Uterus (tissue), 2 donors: ENCODE measurements around the gene CELSR1.

ENCODE experiments used
- POLR2A ChIP-seq, 2 donors: fragments of 450-650 bp; IDR thresholded peaks; one replicate each; pipeline ENCODE4 v1.6.1; 2016; ENCODE audit warnings: antibody characterized with exemption in 2 of 2, mild to moderate bottlenecking in 1 of 2, moderate library complexity in 1 of 2
- TF ChIP-seq, protein P1 (sequence below), 4 experiments: fragments of 200-600 bp in 2 of 4; fragments of 450-650 bp in 2 of 4; sonication (generic) in 2 of 4; IDR thresholded peaks; one replicate each; pipeline ENCODE4 v1.5.1; 2016 to 2019; ENCODE audit warnings: antibody characterized with exemption in 4 of 4, mild to moderate bottlenecking in 2 of 4, moderate library complexity in 1 of 4

DNA sequence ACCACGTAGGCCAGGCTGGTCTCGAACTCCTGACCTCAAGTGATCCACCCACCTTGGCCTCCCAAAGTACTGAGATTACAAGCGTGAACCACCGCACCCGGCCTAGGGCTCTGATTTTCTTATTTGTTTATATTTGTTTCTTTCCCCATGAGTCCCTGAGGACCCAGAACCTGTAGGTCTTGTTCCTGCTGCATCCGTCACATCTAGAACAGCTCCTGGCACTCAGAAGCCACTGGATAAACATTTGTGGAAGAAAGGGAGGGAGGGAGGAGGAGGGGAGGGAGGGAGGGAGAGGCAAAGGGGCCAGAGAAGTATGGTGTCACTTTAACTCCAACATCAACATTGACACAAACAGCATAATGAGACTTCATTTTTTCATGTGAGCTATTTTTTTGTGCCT is 67.7 kb downstream of the CELSR1 start:
- TF ChIP-seq, protein P1, sequence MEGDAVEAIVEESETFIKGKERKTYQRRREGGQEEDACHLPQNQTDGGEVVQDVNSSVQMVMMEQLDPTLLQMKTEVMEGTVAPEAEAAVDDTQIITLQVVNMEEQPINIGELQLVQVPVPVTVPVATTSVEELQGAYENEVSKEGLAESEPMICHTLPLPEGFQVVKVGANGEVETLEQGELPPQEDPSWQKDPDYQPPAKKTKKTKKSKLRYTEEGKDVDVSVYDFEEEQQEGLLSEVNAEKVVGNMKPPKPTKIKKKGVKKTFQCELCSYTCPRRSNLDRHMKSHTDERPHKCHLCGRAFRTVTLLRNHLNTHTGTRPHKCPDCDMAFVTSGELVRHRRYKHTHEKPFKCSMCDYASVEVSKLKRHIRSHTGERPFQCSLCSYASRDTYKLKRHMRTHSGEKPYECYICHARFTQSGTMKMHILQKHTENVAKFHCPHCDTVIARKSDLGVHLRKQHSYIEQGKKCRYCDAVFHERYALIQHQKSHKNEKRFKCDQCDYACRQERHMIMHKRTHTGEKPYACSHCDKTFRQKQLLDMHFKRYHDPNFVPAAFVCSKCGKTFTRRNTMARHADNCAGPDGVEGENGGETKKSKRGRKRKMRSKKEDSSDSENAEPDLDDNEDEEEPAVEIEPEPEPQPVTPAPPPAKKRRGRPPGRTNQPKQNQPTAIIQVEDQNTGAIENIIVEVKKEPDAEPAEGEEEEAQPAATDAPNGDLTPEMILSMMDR (IDR thresholded peaks at IDR 0.05): no peak
- TF ChIP-seq POLR2A (IDR thresholded peaks at IDR 0.05): no peak
